ENCODE results near the gene FLG2. TPM values are rescaled to one million over a fixed set of nuclear protein-coding genes. Genes with fewer than 3 reads are reported as not detected.

Gene FLG2
- total RNA-seq (2014; rRNA removed; shearing (Covaris generic); ENCODE audit: low replicate concordance), result not detected in 2 replicates

DNA sequence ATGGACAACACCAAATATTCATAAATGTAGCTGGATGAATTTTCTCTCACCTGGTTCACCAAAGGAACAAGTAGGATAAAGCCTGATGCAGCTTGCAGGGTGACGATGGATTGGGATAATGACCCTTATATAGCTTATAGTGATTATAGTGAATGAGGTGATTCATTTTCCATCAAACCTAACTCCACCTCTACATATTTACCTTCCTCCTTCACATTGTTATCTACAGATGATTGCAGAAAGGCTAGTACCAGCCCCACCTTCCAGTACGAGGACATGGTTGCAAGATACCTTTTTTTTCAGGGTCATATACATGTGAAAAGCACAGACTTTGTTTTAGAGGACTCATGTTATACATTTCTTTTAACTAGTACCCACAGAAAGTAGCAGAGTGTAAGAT lies at the start of gene FLG2:
Gene FLG2, minus strand, starts transcription at position 101 of the 400 bp plus-strand sequence. CDS start 1,122 bp downstream, outside the sequence.
- Histone ChIP-seq H3K4me2 (ENCODE audit: low read depth, low read length, poor library complexity, severe bottlenecking) (no peak within 1 kb of the TSS), H3K36me3 (ENCODE audit: insufficient read depth, low read length) (no peaks in the 10 kb centered on the region), H3K9me3 (ENCODE audit: low read length) (no peaks in the 10 kb centered on the region), H2AFZ (ENCODE audit: low read length) (no peak within 1 kb of the TSS), H3K4me3 (ENCODE audit: low read length) (no peak within 1 kb of the TSS), H3K79me2 (ENCODE audit: low read length) (no peaks in the 10 kb centered on the region), H3K27me3 (ENCODE audit: low read length) (no peaks in the 10 kb centered on the region), H3K4me1 (ENCODE audit: low read length) (no peaks in the 10 kb centered on the region), H4K20me1 (ENCODE audit: insufficient read depth, low read depth, low read length) (no peaks in the 10 kb centered on the region), H3K9me2 (replicated peaks; ENCODE audit: insufficient read depth, low read length) (no peaks in the 10 kb centered on the region), H3K27ac (ENCODE audit: low read length) (no peak within 1 kb of the TSS), H3K9ac (ENCODE audit: low read length) (no peak within 1 kb of the TSS)
- no peak for DNase-seq

- Histone ChIP-seq H3K9me2 (replicated peaks; ENCODE audit: insufficient read depth, low read length) (no peaks in the 10 kb centered on the region), H3K27ac (ENCODE audit: low read length) (no peak overlapping the region), H3K4me2 (ENCODE audit: low read depth, low read length, poor library complexity, severe bottlenecking) (no peak overlapping the region), H3K79me2 (ENCODE audit: low read length) (no peaks in the 10 kb centered on the region), H3K27me3 (ENCODE audit: low read length) (no peaks in the 10 kb centered on the region), H2AFZ (ENCODE audit: low read length) (no peak overlapping the region), H3K9ac (ENCODE audit: low read length) (no peak overlapping the region), H3K4me1 (ENCODE audit: low read length) (no peaks in the 10 kb centered on the region), H3K9me3 (ENCODE audit: low read length) (no peaks in the 10 kb centered on the region), H3K4me3 (ENCODE audit: low read length) (no peak overlapping the region), H3K36me3 (ENCODE audit: insufficient read depth, low read length) (no peaks in the 10 kb centered on the region), H4K20me1 (ENCODE audit: insufficient read depth, low read depth, low read length) (no peaks in the 10 kb centered on the region)
- DNase-seq, result no peak
Measured at GRCh38 chr1:152408664-152409063, 48.9 kb upstream of the FLG2 start.

DNA sequence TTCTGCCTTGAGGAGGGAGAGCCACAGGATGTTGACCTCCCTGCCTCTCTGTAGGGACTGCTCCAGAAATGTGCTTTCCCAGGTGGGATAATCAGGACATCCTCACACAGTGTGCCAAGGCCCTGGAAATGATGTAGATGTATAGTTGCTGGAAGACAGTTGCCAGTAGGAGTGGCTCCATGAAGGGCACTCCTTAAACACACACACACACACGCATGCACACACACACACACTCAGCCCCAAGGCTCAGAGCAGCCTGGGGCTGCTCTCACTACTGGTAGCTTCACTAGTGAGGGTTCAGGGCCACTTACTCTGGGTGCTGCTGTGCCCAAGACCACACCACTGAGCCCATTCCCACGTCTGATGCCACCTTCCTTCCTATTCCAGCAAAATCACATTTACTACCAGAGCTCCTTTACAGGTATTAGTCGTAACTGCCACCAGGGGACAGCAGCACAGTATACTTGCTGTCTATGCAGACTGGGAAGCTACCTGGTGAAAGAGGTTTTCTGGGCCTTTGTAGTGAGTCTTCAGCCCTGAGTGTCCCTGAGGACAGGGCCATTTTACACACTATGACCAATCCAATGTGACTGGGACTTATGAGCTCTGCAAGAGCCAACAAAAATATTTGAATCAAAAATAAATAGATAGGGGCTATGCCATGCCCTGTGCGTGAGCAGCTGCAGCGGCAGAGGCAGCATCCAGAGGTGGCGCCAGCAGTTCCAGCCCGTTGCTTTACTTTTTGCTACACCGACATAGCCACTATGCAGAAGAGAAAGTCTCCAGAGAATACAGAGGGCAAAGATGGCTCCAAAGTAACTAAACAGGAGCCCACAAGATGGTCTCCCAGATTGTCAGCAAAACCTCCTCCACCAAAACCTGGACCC lies 39.2 kb upstream of the FLG2 start:
- no peaks in the 10 kb centered on the region for H3K79me2 ChIP-seq (ENCODE audit: low read length)
- H3K9me3 ChIP-seq (ENCODE audit: low read length), result no peaks in the 10 kb centered on the region
- peak; percentile 77 for DNase-seq
- H3K36me3 ChIP-seq (ENCODE audit: insufficient read depth, low read length), result no peaks in the 10 kb centered on the region
- peaks cover 6% of the 10 kb centered on the region for H3K4me1 ChIP-seq (ENCODE audit: low read length)
- H3K9me2 ChIP-seq (replicated peaks; ENCODE audit: insufficient read depth, low read length), result no peaks in the 10 kb centered on the region
- no peak overlapping the region for H3K9ac ChIP-seq (ENCODE audit: low read length)
- no peak overlapping the region for H3K4me2 ChIP-seq (ENCODE audit: low read depth, low read length, poor library complexity, severe bottlenecking)
- H3K27me3 ChIP-seq (ENCODE audit: low read length), result no peaks in the 10 kb centered on the region
- H4K20me1 ChIP-seq (ENCODE audit: insufficient read depth, low read depth, low read length), result no peaks in the 10 kb centered on the region
- no peak overlapping the region for H3K27ac ChIP-seq (ENCODE audit: low read length)
- no peak overlapping the region for H2AFZ ChIP-seq (ENCODE audit: low read length)
- no peak overlapping the region for H3K4me3 ChIP-seq (ENCODE audit: low read length)

DNA sequence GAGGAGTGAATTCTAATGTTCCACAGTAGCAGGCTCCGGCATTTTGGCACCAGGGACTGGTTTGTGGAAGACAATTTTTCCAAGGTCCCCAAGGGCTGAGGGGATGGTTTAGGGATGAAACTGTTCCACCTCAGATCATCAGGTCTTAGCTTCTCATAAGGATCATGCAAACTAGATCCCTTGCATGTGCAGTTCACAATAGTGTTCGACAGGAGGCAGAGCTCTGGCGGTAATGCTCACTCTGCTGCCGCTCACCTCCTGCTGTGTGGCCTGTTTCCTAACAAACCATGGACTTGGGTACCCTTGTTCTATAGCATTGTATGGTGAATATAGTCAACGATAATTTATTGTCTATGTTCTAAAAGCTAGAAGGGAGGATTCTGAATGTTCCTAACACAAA lies 37.7 kb upstream of the FLG2 start:
- Histone ChIP-seq H4K20me1 (ENCODE audit: insufficient read depth, low read depth, low read length) (no peaks in the 10 kb centered on the region), H3K4me2 (ENCODE audit: low read depth, low read length, poor library complexity, severe bottlenecking) (no peak overlapping the region), H3K4me3 (ENCODE audit: low read length) (no peak overlapping the region), H3K36me3 (ENCODE audit: insufficient read depth, low read length) (no peaks in the 10 kb centered on the region), H3K9me2 (replicated peaks; ENCODE audit: insufficient read depth, low read length) (no peaks in the 10 kb centered on the region), H3K9ac (ENCODE audit: low read length) (no peak overlapping the region), H3K27ac (ENCODE audit: low read length) (no peak overlapping the region), H3K27me3 (ENCODE audit: low read length) (no peaks in the 10 kb centered on the region), H3K9me3 (ENCODE audit: low read length) (no peaks in the 10 kb centered on the region), H3K79me2 (ENCODE audit: low read length) (no peaks in the 10 kb centered on the region), H2AFZ (ENCODE audit: low read length) (no peak overlapping the region), H3K4me1 (ENCODE audit: low read length) (peaks cover 6% of the 10 kb centered on the region)
- DNase-seq, result no peak

- Histone ChIP-seq H3K79me2 (ENCODE audit: low read length) (no peaks in the 10 kb centered on the region), H2AFZ (ENCODE audit: low read length) (no peak overlapping the region), H3K9ac (ENCODE audit: low read length) (no peak overlapping the region), H3K9me2 (replicated peaks; ENCODE audit: insufficient read depth, low read length) (no peaks in the 10 kb centered on the region), H3K4me2 (ENCODE audit: low read depth, low read length, poor library complexity, severe bottlenecking) (no peak overlapping the region), H3K4me3 (ENCODE audit: low read length) (no peak overlapping the region), H3K27me3 (ENCODE audit: low read length) (no peaks in the 10 kb centered on the region), H3K36me3 (ENCODE audit: insufficient read depth, low read length) (no peaks in the 10 kb centered on the region), H3K27ac (ENCODE audit: low read length) (no peak overlapping the region), H4K20me1 (ENCODE audit: insufficient read depth, low read depth, low read length) (no peaks in the 10 kb centered on the region), H3K4me1 (ENCODE audit: low read length) (peaks cover 6% of the 10 kb centered on the region), H3K9me3 (ENCODE audit: low read length) (no peaks in the 10 kb centered on the region)
- DNase-seq, result no peak
Measured at GRCh38 chr1:152394151-152394550, 34.3 kb upstream of the FLG2 start.

DNA sequence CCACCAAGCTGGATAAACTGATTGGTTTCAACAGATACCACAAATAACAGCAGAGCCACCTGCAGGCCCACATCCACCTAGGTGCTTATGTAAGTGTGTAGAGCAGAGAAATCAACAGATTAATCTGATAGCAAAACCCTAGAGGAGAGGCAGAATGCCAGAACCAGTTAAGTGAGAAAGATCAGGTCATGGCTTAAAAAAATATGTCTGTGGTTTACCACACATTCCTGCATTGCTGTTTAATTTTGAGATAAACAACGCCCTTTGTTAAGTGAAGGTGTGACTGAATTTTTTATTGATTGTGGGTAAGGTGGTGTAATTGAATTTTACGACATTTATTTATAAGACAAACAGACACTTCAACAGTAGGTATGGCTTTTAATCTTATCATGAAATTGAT lies 33.1 kb upstream of the FLG2 start:
- Histone ChIP-seq H3K9me2 (replicated peaks; ENCODE audit: insufficient read depth, low read length) (no peaks in the 10 kb centered on the region), H3K27me3 (ENCODE audit: low read length) (no peaks in the 10 kb centered on the region)
- no peak for DNase-seq

GRCh38 chr1:152388889-152389288 lies 29.1 kb upstream of the FLG2 start:
- H3K4me2 ChIP-seq (ENCODE audit: low read depth, low read length, poor library complexity, severe bottlenecking), result no peak overlapping the region
- no peak overlapping the region for H3K27ac ChIP-seq (ENCODE audit: low read length)
- no peaks in the 10 kb centered on the region for H4K20me1 ChIP-seq (ENCODE audit: insufficient read depth, low read depth, low read length)
- H3K9me3 ChIP-seq (ENCODE audit: low read length), result no peaks in the 10 kb centered on the region
- H2AFZ ChIP-seq (ENCODE audit: low read length), result no peak overlapping the region
- H3K4me3 ChIP-seq (ENCODE audit: low read length), result no peak overlapping the region
- DNase-seq, result no peak
- H3K4me1 ChIP-seq (ENCODE audit: low read length), result no peaks in the 10 kb centered on the region
- no peaks in the 10 kb centered on the region for H3K79me2 ChIP-seq (ENCODE audit: low read length)
- no peaks in the 10 kb centered on the region for H3K27me3 ChIP-seq (ENCODE audit: low read length)
- no peak overlapping the region for H3K9ac ChIP-seq (ENCODE audit: low read length)
- no peaks in the 10 kb centered on the region for H3K36me3 ChIP-seq (ENCODE audit: insufficient read depth, low read length)
- H3K9me2 ChIP-seq (replicated peaks; ENCODE audit: insufficient read depth, low read length), result no peaks in the 10 kb centered on the region

More for the DNA sequence above, 33.1 kb upstream of the FLG2 start:
- Histone ChIP-seq H4K20me1 (ENCODE audit: insufficient read depth, low read depth, low read length) (no peaks in the 10 kb centered on the region), H3K36me3 (ENCODE audit: insufficient read depth, low read length) (no peaks in the 10 kb centered on the region), H2AFZ (ENCODE audit: low read length) (no peak overlapping the region), H3K27ac (ENCODE audit: low read length) (no peak overlapping the region), H3K9me3 (ENCODE audit: low read length) (no peaks in the 10 kb centered on the region), H3K79me2 (ENCODE audit: low read length) (no peaks in the 10 kb centered on the region), H3K4me2 (ENCODE audit: low read depth, low read length, poor library complexity, severe bottlenecking) (no peak overlapping the region), H3K9ac (ENCODE audit: low read length) (no peak overlapping the region), H3K4me1 (ENCODE audit: low read length) (peaks cover 6% of the 10 kb centered on the region), H3K4me3 (ENCODE audit: low read length) (no peak overlapping the region)

GRCh38 chr1:152386940-152387339 lies 27.1 kb upstream of the FLG2 start:
- no peak overlapping the region for H3K4me3 ChIP-seq (ENCODE audit: low read length)
- H3K9me3 ChIP-seq (ENCODE audit: low read length), result no peaks in the 10 kb centered on the region
- no peak overlapping the region for H3K9ac ChIP-seq (ENCODE audit: low read length)
- H3K9me2 ChIP-seq (replicated peaks; ENCODE audit: insufficient read depth, low read length), result no peaks in the 10 kb centered on the region
- H3K27me3 ChIP-seq (ENCODE audit: low read length), result no peaks in the 10 kb centered on the region
- H4K20me1 ChIP-seq (ENCODE audit: insufficient read depth, low read depth, low read length), result no peaks in the 10 kb centered on the region
- no peaks in the 10 kb centered on the region for H3K4me1 ChIP-seq (ENCODE audit: low read length)
- DNase-seq, result no peak
- no peak overlapping the region for H3K27ac ChIP-seq (ENCODE audit: low read length)
- no peak overlapping the region for H3K4me2 ChIP-seq (ENCODE audit: low read depth, low read length, poor library complexity, severe bottlenecking)
- no peaks in the 10 kb centered on the region for H3K36me3 ChIP-seq (ENCODE audit: insufficient read depth, low read length)
- H2AFZ ChIP-seq (ENCODE audit: low read length), result no peak overlapping the region
- H3K79me2 ChIP-seq (ENCODE audit: low read length), result no peaks in the 10 kb centered on the region

Data from Karpas-422 (cell line).